Mononuclear cell (primary cell): ENCODE results near the gene MAP3K5. TPM values are rescaled to one million over a fixed set of nuclear protein-coding genes. Genes with fewer than 3 reads are reported as not detected.

Source experiments
- H3K27me3 ChIP-seq: 2 replicates; pipeline ENCODE4 v1.6.0; 2011; ENCODE audit warnings: low read length, control low read depth; ENCODE audit not compliant: insufficient read depth
- H3K4me1 ChIP-seq: 2 replicates; pipeline ENCODE4 v1.5.1; 2011; ENCODE audit warnings: mild to moderate bottlenecking, low read length, control low read depth; ENCODE audit not compliant: insufficient read depth
- H3K4me3 ChIP-seq: 2 replicates; pipeline ENCODE4 v1.5.1; 2011; ENCODE audit warnings: mild to moderate bottlenecking, low read length, moderate library complexity
- H3K9me3 ChIP-seq: 2 replicates; pipeline ENCODE4 v1.5.1; 2011; ENCODE audit warnings: low read depth, mild to moderate bottlenecking, control low read depth, low read length
- total RNA-seq: library from RNA; depleted of rRNA; stranded (reverse); fragments of >200 nt; gene quantifications from one replicate; pipeline ENCODE4 v1.2.3, GENCODE V29; 2012

The MAP3K5 gene
- total RNA-seq, 1 donor = 27.8 TPM

DNA sequence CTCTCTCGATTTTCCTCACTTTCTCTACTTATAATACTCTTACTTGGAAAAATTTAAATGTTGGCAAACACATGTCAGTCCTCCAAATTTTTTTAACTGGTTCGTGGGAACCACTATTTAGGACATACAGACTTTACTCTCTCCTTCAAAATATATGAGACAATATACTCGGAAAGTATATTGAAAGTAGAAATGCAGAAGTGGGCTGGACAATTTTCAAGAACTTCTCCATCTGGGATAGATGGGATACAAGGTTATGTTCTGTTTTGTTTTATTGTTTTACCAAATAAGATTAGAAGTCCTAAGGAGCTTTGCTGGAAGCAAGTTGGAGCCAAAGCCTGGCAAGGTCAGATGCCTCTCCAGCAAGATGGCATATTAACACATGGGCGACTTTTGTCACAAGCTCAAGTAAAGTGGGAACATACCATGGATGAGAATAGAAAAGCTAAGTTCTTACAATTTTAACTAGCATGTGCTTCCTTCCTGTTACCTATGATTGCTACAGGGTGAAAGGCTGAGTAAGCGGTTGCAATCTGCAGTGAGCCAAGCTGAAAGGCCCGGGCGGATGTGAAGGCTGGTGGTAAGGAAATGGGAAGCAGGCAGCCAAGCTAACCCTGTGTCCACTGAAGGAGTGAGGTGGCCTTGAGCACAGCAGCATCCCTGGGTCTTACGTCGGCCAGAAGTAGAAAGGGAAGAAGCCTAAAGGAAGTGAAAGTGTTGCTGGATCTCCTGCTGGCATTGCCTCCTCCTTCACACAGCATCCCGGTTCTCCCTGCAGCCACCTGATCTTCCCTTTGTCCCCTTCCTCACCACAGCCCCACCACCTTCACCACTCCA is 7.1 kb downstream of the MAP3K5 start:
- peaks cover 93% of the 10 kb centered on the region for H3K4me1 ChIP-seq
- H3K9me3 ChIP-seq = no peaks in the 10 kb centered on the region
- no peaks in the 10 kb centered on the region for H3K27me3 ChIP-seq
- peak overlapping the region; percentile 60 for H3K4me3 ChIP-seq

DNA sequence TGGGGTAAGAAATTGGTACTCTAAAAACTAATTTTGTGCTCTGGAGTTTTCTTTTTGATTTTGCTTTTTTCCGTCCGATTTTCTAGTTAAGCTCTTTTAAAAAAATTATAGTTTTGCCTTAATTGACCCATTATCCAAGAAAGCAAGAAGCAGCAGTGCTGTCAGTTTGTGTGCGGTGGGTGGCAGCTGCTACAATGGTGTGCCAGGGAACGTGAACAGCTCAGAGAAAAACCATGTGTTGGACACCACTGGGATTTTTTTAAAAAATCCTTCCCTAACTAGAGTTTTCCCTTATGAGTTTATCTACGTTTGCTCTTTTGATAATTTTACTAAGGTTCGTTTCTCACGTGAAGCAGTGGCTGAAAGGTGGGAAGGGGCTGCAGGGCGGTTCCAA is 8.0 kb downstream of the MAP3K5 start:
- Histone ChIP-seq H3K9me3 (no peaks in the 10 kb centered on the region), H3K4me3 (peak overlapping the region; percentile 60), H3K4me1 (peaks cover 90% of the 10 kb centered on the region), H3K27me3 (no peaks in the 10 kb centered on the region)

DNA sequence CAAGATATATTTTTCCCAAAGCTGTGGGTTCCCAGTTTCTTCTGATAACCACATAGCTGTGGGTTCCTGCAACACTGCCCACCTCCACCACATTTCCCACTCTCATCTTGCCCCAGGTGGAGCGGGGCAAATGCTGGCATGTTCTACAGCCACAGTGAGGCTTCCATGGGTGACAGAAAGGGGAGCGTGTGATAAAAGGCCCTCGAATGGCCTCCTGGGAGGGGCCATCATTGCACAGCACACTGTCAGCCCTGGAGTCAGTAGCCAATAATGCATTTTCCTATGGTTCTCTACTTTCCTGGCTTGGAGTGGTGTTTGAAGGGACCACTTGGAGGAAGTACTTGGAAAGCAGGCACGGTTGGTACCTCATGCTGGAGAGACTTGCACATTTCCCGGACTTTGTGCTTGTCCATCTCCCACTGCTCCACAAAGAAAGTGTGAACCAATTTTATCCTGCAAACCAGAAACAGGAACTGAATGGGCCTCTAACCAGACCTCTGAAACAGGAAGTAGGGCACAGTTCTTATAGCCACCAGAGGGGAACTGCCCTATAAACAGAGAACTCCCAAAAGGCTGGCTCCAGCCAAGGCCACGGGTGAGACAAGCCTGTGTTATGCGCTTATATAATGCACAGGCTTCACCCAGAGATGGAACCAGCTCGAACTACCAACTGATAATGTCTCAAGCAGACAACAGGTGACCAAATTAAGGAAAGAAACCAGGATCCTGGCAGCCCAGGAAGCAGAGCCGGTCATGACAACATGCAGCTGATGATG is 8.6 kb downstream of the MAP3K5 start:
- H3K4me3 ChIP-seq = peak overlapping the region; percentile 60
- H3K27me3 ChIP-seq = no peaks in the 10 kb centered on the region
- peaks cover 85% of the 10 kb centered on the region for H3K4me1 ChIP-seq
- H3K9me3 ChIP-seq = no peaks in the 10 kb centered on the region

DNA sequence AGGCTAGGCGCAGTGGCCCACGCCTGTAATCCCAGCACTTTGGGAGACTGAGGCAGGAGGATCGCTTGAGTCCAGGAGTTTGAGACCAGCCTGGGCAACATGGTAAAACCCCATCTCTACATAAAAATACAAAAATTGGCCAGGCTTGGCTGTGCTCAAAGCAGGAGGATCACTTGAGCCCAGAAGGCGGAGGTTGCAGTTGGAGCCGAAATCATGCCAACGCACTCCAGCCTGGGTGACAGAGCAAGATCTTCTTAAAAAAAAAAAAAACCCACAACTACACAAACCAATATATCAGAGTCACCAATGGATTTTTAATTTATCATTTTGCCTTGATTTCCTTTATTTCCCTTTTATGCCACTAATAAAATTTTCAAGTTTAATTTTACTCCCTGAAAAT is 9.3 kb downstream of the MAP3K5 start:
- H3K4me3 ChIP-seq = no peak overlapping the region

DNA sequence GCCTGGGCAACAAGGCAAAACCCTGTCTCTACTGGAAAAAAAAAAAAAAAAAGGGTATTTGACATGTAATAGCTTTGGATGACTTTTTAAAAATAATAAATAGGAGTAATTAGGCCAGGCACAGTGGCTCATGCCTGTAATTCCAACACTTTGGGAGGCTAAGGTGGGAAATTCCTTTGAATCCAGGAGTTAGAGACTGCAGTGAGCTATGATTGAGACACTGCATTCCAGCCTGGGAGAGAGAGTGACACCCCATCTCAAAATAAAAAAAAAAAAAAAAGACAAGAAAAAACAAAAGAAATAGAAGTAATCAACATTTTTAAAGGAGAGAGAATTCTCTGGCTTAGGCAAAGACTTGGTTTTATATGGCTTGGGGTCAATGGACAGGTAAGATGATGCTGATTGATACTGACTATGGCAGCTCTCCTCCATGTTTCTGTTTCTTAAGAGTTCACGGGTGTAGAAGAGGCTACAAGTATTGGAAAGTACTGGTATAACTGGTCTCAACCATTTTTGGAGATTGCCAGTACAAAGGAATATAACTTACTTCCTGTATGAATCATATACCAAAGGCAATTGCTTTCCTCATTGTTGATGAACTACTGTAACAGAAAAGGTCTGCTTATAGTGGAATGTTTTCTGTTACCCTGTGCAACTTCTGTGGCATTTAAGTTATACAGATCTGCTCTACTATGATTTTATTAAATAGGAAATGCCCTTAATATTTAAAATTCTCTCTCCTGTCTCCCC is 10.1 kb downstream of the MAP3K5 start:
- Histone ChIP-seq H3K9me3 (no peaks in the 10 kb centered on the region), H3K4me3 (no peak overlapping the region), H3K4me1 (peaks cover 70% of the 10 kb centered on the region), H3K27me3 (no peaks in the 10 kb centered on the region)

More for the DNA sequence above, 9.3 kb downstream of the MAP3K5 start:
- Histone ChIP-seq H3K4me1 (peaks cover 78% of the 10 kb centered on the region), H3K9me3 (no peaks in the 10 kb centered on the region), H3K27me3 (no peaks in the 10 kb centered on the region)

DNA sequence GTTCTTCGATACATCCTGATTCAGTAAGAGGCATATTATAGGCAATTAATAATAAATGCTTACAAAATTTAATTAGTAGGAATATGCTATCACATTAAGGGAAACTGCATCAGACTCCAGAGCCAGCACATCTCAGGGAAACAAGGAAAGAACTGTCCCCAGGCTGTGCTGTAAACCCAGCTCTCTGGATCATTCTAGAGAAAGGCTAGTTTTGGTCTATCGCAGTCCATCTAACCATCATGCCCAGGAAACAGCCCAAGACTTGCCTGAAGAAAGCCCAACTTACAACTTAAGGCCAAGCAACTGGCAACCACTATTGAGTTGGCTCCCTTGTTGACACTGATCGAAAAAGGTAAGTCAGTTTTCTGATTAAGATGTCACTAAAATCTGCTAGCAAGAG is 11.3 kb downstream of the MAP3K5 start:
- Histone ChIP-seq H3K4me1 (peaks cover 62% of the 10 kb centered on the region), H3K27me3 (no peaks in the 10 kb centered on the region), H3K4me3 (no peak overlapping the region), H3K9me3 (no peaks in the 10 kb centered on the region)

DNA sequence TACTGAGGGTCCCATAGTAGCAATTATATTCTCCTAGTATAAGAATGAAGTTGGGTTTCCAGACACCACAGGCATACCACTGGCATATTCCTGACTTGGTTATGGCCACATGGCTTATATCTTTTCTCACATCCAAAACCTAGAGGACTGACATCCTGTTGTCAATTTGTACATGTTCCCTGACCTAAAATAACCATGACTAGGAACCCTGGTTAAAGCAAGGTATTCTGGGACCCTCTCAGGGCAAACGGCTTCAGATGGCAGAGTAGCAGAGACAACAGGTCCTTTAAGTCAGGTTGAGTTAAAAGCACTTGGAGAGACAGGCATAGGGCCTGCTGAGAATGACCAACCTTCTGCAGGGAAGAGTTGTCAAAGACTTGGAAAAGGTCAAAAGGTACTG is 12.6 kb downstream of the MAP3K5 start:
- Histone ChIP-seq H3K9me3 (no peaks in the 10 kb centered on the region), H3K4me3 (no peak overlapping the region), H3K4me1 (peaks cover 60% of the 10 kb centered on the region), H3K27me3 (no peaks in the 10 kb centered on the region)

DNA sequence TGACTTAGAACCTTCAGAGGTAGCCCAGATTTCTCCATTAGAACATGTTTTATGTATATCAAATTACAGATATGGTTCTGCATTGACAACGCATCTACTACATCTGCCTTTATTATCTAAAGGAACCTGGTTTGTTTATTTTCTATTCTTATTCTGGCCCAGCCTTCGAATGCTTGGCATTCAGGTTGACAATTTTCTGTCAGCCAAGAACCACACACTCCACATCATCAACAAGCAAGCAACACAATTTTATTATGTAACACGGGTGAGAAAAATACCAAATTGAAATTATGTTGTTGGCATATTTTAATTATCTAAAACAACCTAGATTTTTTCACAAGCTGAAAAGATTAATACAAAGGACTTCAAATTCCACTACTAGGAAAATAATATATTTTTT is 14.6 kb downstream of the MAP3K5 start:
- no peaks in the 10 kb centered on the region for H3K27me3 ChIP-seq
- H3K4me3 ChIP-seq = no peak overlapping the region
- peaks cover 60% of the 10 kb centered on the region for H3K4me1 ChIP-seq
- H3K9me3 ChIP-seq = no peaks in the 10 kb centered on the region

DNA sequence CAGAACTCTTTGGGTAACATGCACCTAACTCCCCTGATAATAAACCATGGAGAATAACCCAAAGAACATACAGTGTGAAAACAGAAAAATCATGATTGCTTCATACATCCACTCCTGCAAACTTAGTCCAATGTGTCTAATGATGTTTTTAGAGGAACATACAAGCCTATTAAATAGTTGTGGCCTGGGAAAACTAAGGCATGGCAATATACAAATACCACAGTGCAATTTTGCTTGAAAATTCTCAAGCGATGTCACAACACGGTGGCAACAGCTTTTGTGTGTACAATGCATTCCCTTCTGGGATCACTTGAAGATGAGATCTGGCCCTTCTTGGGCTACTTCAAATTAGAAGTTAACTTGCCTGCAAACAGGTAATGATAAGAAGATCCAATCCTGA is 16.7 kb downstream of the MAP3K5 start:
- Histone ChIP-seq H3K4me1 (peaks cover 61% of the 10 kb centered on the region), H3K9me3 (no peaks in the 10 kb centered on the region), H3K4me3 (no peak overlapping the region), H3K27me3 (no peaks in the 10 kb centered on the region)

DNA sequence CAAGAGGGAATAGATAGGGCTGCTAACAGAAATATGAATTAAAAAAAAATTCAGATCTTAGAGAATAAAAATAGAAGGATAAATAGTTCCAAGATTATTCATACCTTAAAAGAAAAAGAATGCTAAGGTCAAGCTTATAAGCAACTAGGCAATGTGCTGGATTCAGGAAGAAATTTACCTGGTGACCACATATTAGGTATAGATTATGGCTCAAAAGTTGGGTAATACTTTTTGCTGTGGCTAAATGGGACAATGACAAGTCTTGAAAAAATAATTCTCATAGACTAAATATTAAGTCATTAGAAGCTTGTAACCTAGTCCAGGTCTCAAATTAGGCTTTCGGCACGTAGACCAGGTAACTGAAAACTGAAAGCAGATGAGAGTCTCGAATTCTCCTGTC is 17.2 kb downstream of the MAP3K5 start:
- no peaks in the 10 kb centered on the region for H3K9me3 ChIP-seq
- H3K4me1 ChIP-seq = peaks cover 61% of the 10 kb centered on the region
- H3K4me3 ChIP-seq = no peak overlapping the region
- no peaks in the 10 kb centered on the region for H3K27me3 ChIP-seq

DNA sequence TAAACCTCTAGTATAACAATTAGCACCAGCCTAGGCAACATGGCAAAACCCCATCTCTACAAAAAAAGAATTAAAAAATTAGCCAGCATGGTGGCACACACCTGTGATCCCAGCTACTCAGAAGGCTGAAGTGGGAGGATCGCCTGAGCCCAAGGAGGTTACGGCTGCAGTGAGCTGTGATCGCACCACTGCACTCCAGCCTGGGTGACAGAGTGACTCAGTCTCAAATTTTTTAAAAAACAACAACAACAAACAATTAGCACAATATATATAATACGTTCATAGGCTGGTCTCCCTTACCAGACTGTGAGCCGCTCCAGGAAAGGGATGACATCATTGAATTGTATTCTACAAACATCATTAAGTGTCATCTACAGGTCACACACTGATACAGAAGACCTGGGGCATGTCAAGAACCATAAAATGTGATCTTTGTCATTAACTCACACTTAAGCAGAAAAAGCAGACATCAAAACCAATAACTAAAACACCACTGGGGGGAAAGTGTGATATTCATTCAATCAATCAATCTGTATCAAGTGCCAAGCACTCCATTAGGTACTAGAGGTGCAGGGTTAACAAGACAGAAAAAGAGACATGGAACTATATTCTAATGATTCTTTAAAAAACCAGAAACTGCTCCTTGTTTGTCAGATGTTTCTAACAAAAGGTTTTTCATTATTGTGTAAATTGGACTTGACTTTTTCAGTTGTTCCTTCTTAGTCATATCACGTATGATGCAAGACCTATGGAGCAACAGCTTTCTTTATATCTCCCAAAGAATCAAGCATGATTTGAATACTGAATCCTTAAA is 17.8 kb downstream of the MAP3K5 start:
- Histone ChIP-seq H3K4me3 (no peak overlapping the region), H3K9me3 (no peaks in the 10 kb centered on the region), H3K4me1 (peaks cover 55% of the 10 kb centered on the region), H3K27me3 (no peaks in the 10 kb centered on the region)

DNA sequence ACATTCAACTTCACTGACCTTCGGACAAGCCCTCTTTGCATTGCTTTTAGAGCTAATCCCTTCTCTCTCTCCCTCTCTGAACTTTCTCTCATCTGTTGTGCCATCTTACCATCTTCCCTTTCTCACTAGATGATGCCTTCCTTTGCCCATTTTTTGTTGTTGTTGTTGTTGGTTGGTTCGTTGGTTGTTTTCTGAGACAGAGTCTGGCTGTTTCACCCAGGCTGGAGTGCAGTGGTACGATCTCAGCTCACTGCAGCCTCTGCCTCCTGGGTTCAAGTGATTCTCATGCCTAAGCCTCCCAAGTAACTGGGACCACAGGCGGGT is 18.8 kb downstream of the MAP3K5 start:
- no peak overlapping the region for H3K4me3 ChIP-seq
- H3K27me3 ChIP-seq = no peaks in the 10 kb centered on the region
- peaks cover 59% of the 10 kb centered on the region for H3K4me1 ChIP-seq
- no peaks in the 10 kb centered on the region for H3K9me3 ChIP-seq

DNA sequence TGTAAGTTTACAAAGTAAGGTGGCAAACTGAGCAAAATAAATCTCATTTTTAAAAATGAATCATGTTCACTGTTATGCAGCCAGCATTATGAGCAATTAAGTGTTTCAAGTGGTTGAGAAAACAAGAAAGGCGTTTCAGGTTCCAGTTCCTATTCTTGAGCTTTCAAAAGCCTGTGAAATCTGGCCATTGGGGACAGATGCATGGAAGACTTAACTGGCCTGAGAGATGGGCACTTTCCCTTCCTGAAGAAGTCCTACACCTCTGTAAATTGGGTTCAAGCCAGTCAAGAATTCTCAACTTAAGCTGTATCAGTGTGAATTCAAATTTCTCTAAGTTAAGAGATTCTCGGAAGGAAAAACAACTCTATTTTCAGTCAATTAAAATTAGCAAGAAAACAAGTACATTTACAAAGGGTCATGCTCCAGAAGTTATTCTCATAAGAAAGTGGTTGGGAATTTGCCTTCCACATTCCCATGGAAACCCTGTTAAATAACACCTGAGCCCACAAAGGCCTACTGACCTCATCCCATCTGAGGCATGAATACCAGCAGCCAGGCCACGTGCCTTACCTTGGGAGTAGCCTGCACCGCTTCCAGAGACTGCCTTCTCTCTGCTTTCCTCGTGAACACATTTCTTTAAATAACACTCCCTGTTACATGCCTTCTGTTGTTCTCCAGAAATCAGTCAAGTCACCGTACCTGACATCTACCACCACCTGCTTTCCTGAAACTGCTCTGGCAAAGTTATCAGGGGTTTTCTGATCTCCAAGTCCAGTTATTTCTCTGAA is 19.4 kb downstream of the MAP3K5 start:
- no peaks in the 10 kb centered on the region for H3K27me3 ChIP-seq
- H3K9me3 ChIP-seq = no peaks in the 10 kb centered on the region
- H3K4me3 ChIP-seq = no peak overlapping the region
- peaks cover 64% of the 10 kb centered on the region for H3K4me1 ChIP-seq

DNA sequence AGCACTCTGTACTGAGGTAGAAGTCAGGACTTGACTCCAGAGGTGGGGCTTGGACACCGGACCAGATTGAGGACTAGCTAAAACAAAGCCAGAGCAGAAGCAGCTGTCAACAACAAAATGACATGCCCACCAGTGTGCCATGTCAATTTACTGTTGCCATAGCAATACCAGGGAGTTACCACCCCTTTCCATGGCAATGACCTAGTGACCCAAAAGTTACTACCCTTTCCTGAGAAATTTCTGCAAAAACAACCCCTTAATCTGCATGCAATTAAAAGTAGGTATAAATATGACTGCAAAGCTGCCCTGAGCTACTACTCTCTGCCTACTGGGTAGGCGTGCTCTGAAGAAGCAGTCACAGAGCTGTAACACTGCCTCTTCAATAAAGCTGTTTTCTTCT is 21.0 kb downstream of the MAP3K5 start:
- H3K4me3 ChIP-seq = no peak overlapping the region
- no peaks in the 10 kb centered on the region for H3K27me3 ChIP-seq
- H3K9me3 ChIP-seq = no peaks in the 10 kb centered on the region
- peaks cover 76% of the 10 kb centered on the region for H3K4me1 ChIP-seq
